HAP-1 (cell line): ENCODE data around the gene MEG3.

Experiments used
- DNase-seq, 2 experiments: peaks; one replicate each; pipeline ENCODE4 v3.0.0-alpha.2; 2016 to 2020; ENCODE audit warnings: low spot score in 2 of 2
- H3K27me3 ChIP-seq: fragments of 250-450 bp; sonication (Bioruptor Pico); 2 replicates; pipeline ENCODE4 v1.5.1; 2020; ENCODE audit warnings: low read depth, mild to moderate bottlenecking, moderate library complexity
- H3K36me3 ChIP-seq: fragments of 250-450 bp; sonication (Bioruptor Pico); replicated peaks from 2 replicates; pipeline ENCODE4 v1.5.1; 2020; ENCODE audit warnings: mild to moderate bottlenecking
- H3K4me1 ChIP-seq: fragments of 250-450 bp; sonication (Bioruptor Pico); 2 replicates; pipeline ENCODE4 v1.5.1; 2020; ENCODE audit warnings: mild to moderate bottlenecking
- H3K4me3 ChIP-seq: fragments of 250-450 bp; sonication (Bioruptor Pico); 2 replicates; pipeline ENCODE4 v1.5.1; 2020; ENCODE audit warnings: mild to moderate bottlenecking, moderate library complexity
- H3K9me3 ChIP-seq: fragments of 250-450 bp; sonication (Bioruptor Pico); 2 replicates; pipeline ENCODE4 v1.5.1; 2020; ENCODE audit warnings: mild to moderate bottlenecking, moderate library complexity
- in situ Hi-C: fragments of 300-500 bp; cut with MboI; formaldehyde crosslinking; loops from 3 replicates; pipeline ENCODE4 v1.14.3; 2020; ENCODE audit warnings: low sequenced_read_pairs, inconsistent platforms, mixed read lengths

The MEG3 gene

DNA sequence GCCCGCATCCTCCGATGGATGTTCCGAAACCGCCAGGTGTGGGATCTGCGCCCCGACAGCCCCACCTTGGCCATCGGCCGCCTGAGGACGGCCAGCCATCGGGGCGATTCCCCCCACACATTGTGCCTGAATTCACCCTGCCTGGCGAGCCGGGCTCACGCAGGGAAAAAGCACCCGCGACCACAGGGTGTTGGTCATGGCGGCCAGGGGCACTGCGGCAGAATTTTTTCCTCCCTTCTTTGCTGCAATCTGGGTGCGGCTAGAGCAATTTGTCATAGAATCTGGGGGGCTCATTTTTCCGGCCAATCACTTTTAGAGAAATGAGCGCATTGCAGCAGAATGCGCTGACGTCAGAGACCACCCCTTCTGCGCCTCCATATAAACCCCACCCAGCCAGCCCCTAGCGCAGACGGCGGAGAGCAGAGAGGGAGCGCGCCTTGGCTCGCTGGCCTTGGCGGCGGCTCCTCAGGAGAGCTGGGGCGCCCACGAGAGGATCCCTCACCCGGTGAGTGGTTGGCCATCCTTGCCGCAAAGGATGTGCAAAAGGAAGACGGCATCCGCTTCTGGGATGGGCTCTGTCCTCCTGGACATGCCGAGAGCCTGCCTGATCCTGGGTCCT, at the start of gene MEG3:
Gene MEG3 (plus strand): TSS at position 406 of the 619 bp plus-strand sequence.
- Histone ChIP-seq H3K9me3 (peaks cover 5% of the 10 kb centered on the region), H3K27me3 (no peaks in the 10 kb centered on the region), H3K4me3 (no peak within 1 kb of the TSS), H3K36me3 (no peaks in the 10 kb centered on the region), H3K4me1 (peaks cover 26% of the 10 kb centered on the region)
- no peak for DNase-seq
- in situ Hi-C loops, result no loop called here

GRCh38 chr14:100776681-100777365, 49.1 kb upstream of the MEG3 start:
- H3K36me3 ChIP-seq, result no peaks in the 10 kb centered on the region
- H3K9me3 ChIP-seq, result no peaks in the 10 kb centered on the region
- in situ Hi-C loops, result no loop called here
- no peak overlapping the region for H3K4me3 ChIP-seq
- no peaks in the 10 kb centered on the region for H3K27me3 ChIP-seq
- DNase-seq, result peak in 1 of 2 experiments; percentile 3
- no peaks in the 10 kb centered on the region for H3K4me1 ChIP-seq

GRCh38 chr14:100777366-100777817, 48.5 kb upstream of the MEG3 start:
- H3K36me3 ChIP-seq, result no peaks in the 10 kb centered on the region
- H3K9me3 ChIP-seq, result no peaks in the 10 kb centered on the region
- peak in 1 of 2 experiments; percentile 2 for DNase-seq
- no peaks in the 10 kb centered on the region for H3K4me1 ChIP-seq
- in situ Hi-C loops, result no loop called here
- no peaks in the 10 kb centered on the region for H3K27me3 ChIP-seq
- H3K4me3 ChIP-seq, result no peak overlapping the region

- Histone ChIP-seq H3K36me3 (no peaks in the 10 kb centered on the region), H3K4me3 (no peak overlapping the region), H3K27me3 (no peaks in the 10 kb centered on the region), H3K9me3 (no peaks in the 10 kb centered on the region), H3K4me1 (no peaks in the 10 kb centered on the region)
- peak in 1 of 2 experiments; percentile 6 for DNase-seq
- in situ Hi-C loops, result no loop called here
These were observed 47.9 kb upstream of the MEG3 start for GRCh38 chr14:100777818-100778525.

- H3K4me3 ChIP-seq, result no peak overlapping the region
- no peaks in the 10 kb centered on the region for H3K4me1 ChIP-seq
- peak in 1 of 2 experiments; percentile 1 for DNase-seq
- H3K27me3 ChIP-seq, result no peaks in the 10 kb centered on the region
- in situ Hi-C loops, result no loop called here
- H3K36me3 ChIP-seq, result no peaks in the 10 kb centered on the region
- H3K9me3 ChIP-seq, result no peaks in the 10 kb centered on the region
These were observed 47.4 kb upstream of the MEG3 start for GRCh38 chr14:100778526-100778882.

DNA sequence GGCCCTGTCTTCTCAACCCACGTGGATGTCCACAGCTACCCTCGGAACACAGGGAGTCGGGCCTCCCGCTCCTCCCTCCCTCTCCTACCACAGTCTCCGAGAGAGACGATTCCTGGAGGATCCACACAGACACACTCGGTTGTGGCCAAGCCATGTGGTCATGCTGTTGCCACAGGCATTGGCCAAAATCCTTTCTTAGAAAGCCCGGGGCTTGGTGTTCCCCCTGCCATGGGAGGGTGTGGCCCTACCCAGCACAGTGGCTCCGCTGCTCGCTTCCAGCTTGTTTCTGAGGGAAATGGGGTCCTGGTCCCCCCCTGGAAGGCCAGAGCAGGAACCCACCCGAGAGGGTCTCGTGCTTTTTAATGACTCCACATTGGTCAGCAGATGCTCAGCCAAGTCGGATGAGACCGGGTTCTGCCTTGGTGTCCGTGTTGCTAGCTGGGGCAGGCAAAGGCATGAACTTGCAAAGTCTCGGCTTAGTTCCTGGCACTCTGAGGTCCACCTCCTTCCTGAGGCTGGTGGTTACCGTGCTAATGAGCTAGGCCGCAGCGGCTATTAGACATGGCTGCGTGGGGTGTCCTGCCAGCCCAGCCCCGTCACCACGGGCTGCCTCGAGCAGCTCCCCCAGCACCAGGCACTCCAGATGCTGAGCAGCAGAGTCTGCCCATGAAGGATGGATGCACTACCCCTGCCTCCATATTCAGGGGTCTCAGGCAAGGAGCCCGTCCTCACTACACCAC, 46.8 kb upstream of the MEG3 start:
- in situ Hi-C loops, result no loop called here
- no peaks in the 10 kb centered on the region for H3K4me1 ChIP-seq
- no peaks in the 10 kb centered on the region for H3K9me3 ChIP-seq
- no peaks in the 10 kb centered on the region for H3K27me3 ChIP-seq
- H3K4me3 ChIP-seq, result no peak overlapping the region
- H3K36me3 ChIP-seq, result no peaks in the 10 kb centered on the region
- peak in 1 of 2 experiments; percentile 4 for DNase-seq

GRCh38 chr14:100779691-100780080, 46.2 kb upstream of the MEG3 start:
- H3K4me3 ChIP-seq, result no peak overlapping the region
- H3K36me3 ChIP-seq, result no peaks in the 10 kb centered on the region
- H3K9me3 ChIP-seq, result no peaks in the 10 kb centered on the region
- peak in 1 of 2 experiments; percentile 4 for DNase-seq
- H3K4me1 ChIP-seq, result no peaks in the 10 kb centered on the region
- in situ Hi-C loops, result no loop called here
- no peaks in the 10 kb centered on the region for H3K27me3 ChIP-seq

DNA sequence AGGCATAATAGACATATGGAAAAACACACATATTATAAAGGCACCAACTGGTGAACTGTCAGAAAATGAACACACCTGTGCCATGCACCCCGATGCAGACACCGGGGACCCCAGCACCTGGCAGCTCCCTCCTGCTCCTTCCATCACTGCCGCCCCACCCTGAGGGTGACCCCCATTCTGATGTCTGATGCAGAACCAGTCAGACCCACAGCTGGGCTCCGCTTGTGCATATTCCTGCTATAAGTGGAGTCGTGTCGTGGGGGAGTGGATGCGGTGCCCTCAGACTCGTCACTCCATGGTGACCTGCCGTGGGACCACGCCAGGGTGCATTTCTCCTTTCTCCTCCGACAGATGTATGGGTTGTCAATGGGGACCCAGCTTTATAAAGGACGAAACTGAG, 45.7 kb upstream of the MEG3 start:
- no peaks in the 10 kb centered on the region for H3K36me3 ChIP-seq
- no peaks in the 10 kb centered on the region for H3K4me1 ChIP-seq
- no peaks in the 10 kb centered on the region for H3K27me3 ChIP-seq
- H3K4me3 ChIP-seq, result no peak overlapping the region
- DNase-seq, result no peak
- in situ Hi-C loops, result no loop called here
- no peaks in the 10 kb centered on the region for H3K9me3 ChIP-seq

- no peak for DNase-seq
- Histone ChIP-seq H3K27me3 (no peaks in the 10 kb centered on the region), H3K4me3 (no peak overlapping the region), H3K4me1 (no peaks in the 10 kb centered on the region), H3K9me3 (no peaks in the 10 kb centered on the region), H3K36me3 (no peaks in the 10 kb centered on the region)
- in situ Hi-C loops, result no loop called here
These were observed 45.1 kb upstream of the MEG3 start for GRCh38 chr14:100780646-100781355.

GRCh38 chr14:100781952-100782351, 44.0 kb upstream of the MEG3 start:
- H3K4me1 ChIP-seq, result no peaks in the 10 kb centered on the region

GRCh38 chr14:100782516-100783320, 43.2 kb upstream of the MEG3 start:
- Histone ChIP-seq H3K27me3 (no peaks in the 10 kb centered on the region), H3K36me3 (no peaks in the 10 kb centered on the region), H3K4me1 (no peaks in the 10 kb centered on the region), H3K4me3 (no peak overlapping the region), H3K9me3 (no peaks in the 10 kb centered on the region)
- no peak for DNase-seq
- in situ Hi-C loops, result no loop called here

More at GRCh38 chr14:100781952-100782351, 44.0 kb upstream of the MEG3 start:
- Histone ChIP-seq H3K9me3 (no peaks in the 10 kb centered on the region), H3K27me3 (no peaks in the 10 kb centered on the region), H3K4me3 (no peak overlapping the region), H3K36me3 (no peaks in the 10 kb centered on the region)
- in situ Hi-C loops, result no loop called here
- no peak for DNase-seq

- Histone ChIP-seq H3K4me1 (no peaks in the 10 kb centered on the region), H3K36me3 (no peaks in the 10 kb centered on the region), H3K4me3 (no peak overlapping the region), H3K27me3 (no peaks in the 10 kb centered on the region), H3K9me3 (no peaks in the 10 kb centered on the region)
- peak in 1 of 2 experiments; percentile 23 for DNase-seq
- in situ Hi-C loops, result no loop called here
These were observed 42.1 kb upstream of the MEG3 start for GRCh38 chr14:100783630-100784370.
